Measurements from ENCODE around the gene TMEM144.

TMEM144 gene

GRCh38 chr4:158209825-158210807 is at the start of gene TMEM144:
TMEM144 (plus strand) TSS chr4:158210486; CDS start chr4:158212668, 2,182 bp downstream.
- peaks cover 0 to 4% (median 0%) of the 10 kb centered on the region in 5 donors for H3K36me3 ChIP-seq (ENCODE audit: control insufficient read depth in 5 of 5, insufficient read depth in 5 of 5, low read length in 5 of 5)
- H3K4me1 ChIP-seq (ENCODE audit: control insufficient read depth in 5 of 5, insufficient read depth in 5 of 5, low read length in 5 of 5): peaks cover 4 to 15% (median 12%) of the 10 kb centered on the region in 5 donors
- peak within 1 kb of the TSS; percentile 96 for H3K27ac ChIP-seq (ENCODE audit: low read depth, low read length)
- peak within 1 kb of the TSS; percentile 64 to 98 (median 83) for H3K9ac ChIP-seq (ENCODE audit: low read length in 5 of 5)
- H3K27me3 ChIP-seq (ENCODE audit: control insufficient read depth in 5 of 5, insufficient read depth in 4 of 5, low read length in 5 of 5): no peaks in the 10 kb centered on the region
- peak within 1 kb of the TSS; percentile 58 to 79 (median 68) for H3K4me3 ChIP-seq (ENCODE audit: low read depth in 1 of 5, low read length in 5 of 5)
- H3K9me3 ChIP-seq (ENCODE audit: control insufficient read depth in 5 of 5, low read length in 5 of 5): no peaks in the 10 kb centered on the region

DNA sequence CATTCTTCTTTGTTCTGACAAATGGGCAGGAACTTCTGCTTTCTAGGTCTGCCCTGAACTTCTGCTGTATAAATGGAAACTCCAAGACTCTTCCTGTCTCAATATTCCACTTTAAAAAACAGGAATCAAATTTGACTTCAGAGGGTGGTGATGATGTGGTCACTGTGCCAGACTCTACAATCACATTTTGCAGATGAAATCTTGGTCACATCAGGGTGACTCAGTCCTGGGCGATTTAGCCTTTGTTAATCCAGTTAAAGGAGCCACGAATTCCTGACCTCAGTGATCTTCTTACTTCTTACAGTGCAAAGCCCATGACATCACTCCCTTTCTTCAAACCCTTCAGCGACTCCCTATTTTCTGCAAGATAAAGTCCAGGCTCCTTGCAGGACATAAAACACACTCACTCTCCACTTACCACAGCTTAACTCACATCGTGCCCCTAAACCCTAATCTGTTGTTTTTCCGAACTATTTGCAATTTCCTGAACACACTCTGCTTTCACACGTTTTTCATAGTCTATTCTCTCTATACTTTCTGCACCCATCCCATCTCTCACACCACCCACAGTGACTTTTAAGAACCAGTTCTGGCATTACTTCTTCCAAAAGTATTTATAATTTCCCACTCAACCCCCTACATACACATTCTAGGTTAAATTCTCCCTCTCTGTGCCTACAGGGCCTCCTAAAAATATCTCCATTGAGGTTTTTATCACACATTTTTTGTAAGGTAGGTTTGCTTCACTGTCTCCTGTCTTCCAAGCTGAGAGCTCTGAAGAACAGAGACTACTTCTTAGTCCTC is 48.5 kb upstream of the TMEM144 start:
- no peaks in the 10 kb centered on the region for H3K9me3 ChIP-seq (ENCODE audit: control insufficient read depth in 5 of 5, low read length in 5 of 5)
- peak overlapping the region; percentile 61 for H3K27ac ChIP-seq (ENCODE audit: low read depth, low read length)
- no peaks in the 10 kb centered on the region for H3K27me3 ChIP-seq (ENCODE audit: control insufficient read depth in 5 of 5, insufficient read depth in 4 of 5, low read length in 5 of 5)
- H3K4me1 ChIP-seq (ENCODE audit: control insufficient read depth in 5 of 5, insufficient read depth in 5 of 5, low read length in 5 of 5): peaks cover 0 to 79% (median 70%) of the 10 kb centered on the region in 5 donors
- H3K36me3 ChIP-seq (ENCODE audit: control insufficient read depth in 5 of 5, insufficient read depth in 5 of 5, low read length in 5 of 5): peaks cover 0 to 3% (median 0%) of the 10 kb centered on the region in 5 donors
- H3K4me3 ChIP-seq (ENCODE audit: low read depth in 1 of 5, low read length in 5 of 5): peak overlapping the region in 2 of 5 donors; percentile 3 to 22
- H3K9ac ChIP-seq (ENCODE audit: low read length in 5 of 5): peak overlapping the region in 1 of 5 donors; percentile 35

- Histone ChIP-seq H3K4me1 (ENCODE audit: control insufficient read depth in 5 of 5, insufficient read depth in 5 of 5, low read length in 5 of 5) (peaks cover 0 to 79% (median 70%) of the 10 kb centered on the region in 5 donors), H3K36me3 (ENCODE audit: control insufficient read depth in 5 of 5, insufficient read depth in 5 of 5, low read length in 5 of 5) (peaks cover 0 to 3% (median 0%) of the 10 kb centered on the region in 5 donors), H3K9ac (ENCODE audit: low read length in 5 of 5) (no peak overlapping the region), H3K9me3 (ENCODE audit: control insufficient read depth in 5 of 5, low read length in 5 of 5) (no peaks in the 10 kb centered on the region), H3K27me3 (ENCODE audit: control insufficient read depth in 5 of 5, insufficient read depth in 4 of 5, low read length in 5 of 5) (no peaks in the 10 kb centered on the region), H3K27ac (ENCODE audit: low read depth, low read length) (peak overlapping the region; percentile 61), H3K4me3 (ENCODE audit: low read depth in 1 of 5, low read length in 5 of 5) (no peak overlapping the region)
Measured at GRCh38 chr4:158162631-158163030, 47.7 kb upstream of the TMEM144 start.

- Histone ChIP-seq H3K27ac (ENCODE audit: low read depth, low read length) (peak overlapping the region; percentile 32), H3K4me1 (ENCODE audit: control insufficient read depth in 5 of 5, insufficient read depth in 5 of 5, low read length in 5 of 5) (peaks cover 0 to 81% (median 75%) of the 10 kb centered on the region in 5 donors), H3K36me3 (ENCODE audit: control insufficient read depth in 5 of 5, insufficient read depth in 5 of 5, low read length in 5 of 5) (peaks cover 0 to 3% (median 0%) of the 10 kb centered on the region in 5 donors), H3K27me3 (ENCODE audit: control insufficient read depth in 5 of 5, insufficient read depth in 4 of 5, low read length in 5 of 5) (no peaks in the 10 kb centered on the region), H3K4me3 (ENCODE audit: low read depth in 1 of 5, low read length in 5 of 5) (peak overlapping the region; percentile 9 to 49 (median 47)), H3K9me3 (ENCODE audit: control insufficient read depth in 5 of 5, low read length in 5 of 5) (no peaks in the 10 kb centered on the region), H3K9ac (ENCODE audit: low read length in 5 of 5) (peak overlapping the region in 2 of 5 donors; percentile 52 to 68)
Measured at GRCh38 chr4:158163941-158164767, 46.1 kb upstream of the TMEM144 start.

GRCh38 chr4:158164768-158165213 is 45.5 kb upstream of the TMEM144 start:
- Histone ChIP-seq H3K9me3 (ENCODE audit: control insufficient read depth in 5 of 5, low read length in 5 of 5) (no peaks in the 10 kb centered on the region), H3K36me3 (ENCODE audit: control insufficient read depth in 5 of 5, insufficient read depth in 5 of 5, low read length in 5 of 5) (peaks cover 0 to 3% (median 0%) of the 10 kb centered on the region in 5 donors), H3K4me1 (ENCODE audit: control insufficient read depth in 5 of 5, insufficient read depth in 5 of 5, low read length in 5 of 5) (peaks cover 0 to 79% (median 75%) of the 10 kb centered on the region in 5 donors), H3K27ac (ENCODE audit: low read depth, low read length) (peak overlapping the region; percentile 32), H3K9ac (ENCODE audit: low read length in 5 of 5) (peak overlapping the region in 3 of 5 donors; percentile 33 to 68 (median 52)), H3K4me3 (ENCODE audit: low read depth in 1 of 5, low read length in 5 of 5) (peak overlapping the region; percentile 9 to 49 (median 47)), H3K27me3 (ENCODE audit: control insufficient read depth in 5 of 5, insufficient read depth in 4 of 5, low read length in 5 of 5) (no peaks in the 10 kb centered on the region)

GRCh38 chr4:158166701-158167100 is 43.6 kb upstream of the TMEM144 start:
- no peaks in the 10 kb centered on the region for H3K27me3 ChIP-seq (ENCODE audit: control insufficient read depth in 5 of 5, insufficient read depth in 4 of 5, low read length in 5 of 5)
- H3K4me1 ChIP-seq (ENCODE audit: control insufficient read depth in 5 of 5, insufficient read depth in 5 of 5, low read length in 5 of 5): peaks cover 0 to 87% (median 86%) of the 10 kb centered on the region in 5 donors
- H3K36me3 ChIP-seq (ENCODE audit: control insufficient read depth in 5 of 5, insufficient read depth in 5 of 5, low read length in 5 of 5): no peaks in the 10 kb centered on the region
- H3K9me3 ChIP-seq (ENCODE audit: control insufficient read depth in 5 of 5, low read length in 5 of 5): no peaks in the 10 kb centered on the region
- peak overlapping the region; percentile 42 for H3K27ac ChIP-seq (ENCODE audit: low read depth, low read length)
- peak overlapping the region in 4 of 5 donors; percentile 35 to 88 (median 61) for H3K4me3 ChIP-seq (ENCODE audit: low read depth in 1 of 5, low read length in 5 of 5)
- H3K9ac ChIP-seq (ENCODE audit: low read length in 5 of 5): peak overlapping the region in 2 of 5 donors; percentile 9 to 24

GRCh38 chr4:158168606-158169005 is 41.7 kb upstream of the TMEM144 start:
- H3K9ac ChIP-seq (ENCODE audit: low read length in 5 of 5): peak overlapping the region; percentile 33 to 88 (median 85)
- no peaks in the 10 kb centered on the region for H3K27me3 ChIP-seq (ENCODE audit: control insufficient read depth in 5 of 5, insufficient read depth in 4 of 5, low read length in 5 of 5)
- no peaks in the 10 kb centered on the region for H3K9me3 ChIP-seq (ENCODE audit: control insufficient read depth in 5 of 5, low read length in 5 of 5)
- H3K27ac ChIP-seq (ENCODE audit: low read depth, low read length): peak overlapping the region; percentile 81
- H3K36me3 ChIP-seq (ENCODE audit: control insufficient read depth in 5 of 5, insufficient read depth in 5 of 5, low read length in 5 of 5): no peaks in the 10 kb centered on the region
- peak overlapping the region; percentile 69 to 90 (median 82) for H3K4me3 ChIP-seq (ENCODE audit: low read depth in 1 of 5, low read length in 5 of 5)
- H3K4me1 ChIP-seq (ENCODE audit: control insufficient read depth in 5 of 5, insufficient read depth in 5 of 5, low read length in 5 of 5): peaks cover 0 to 88% (median 85%) of the 10 kb centered on the region in 5 donors

DNA sequence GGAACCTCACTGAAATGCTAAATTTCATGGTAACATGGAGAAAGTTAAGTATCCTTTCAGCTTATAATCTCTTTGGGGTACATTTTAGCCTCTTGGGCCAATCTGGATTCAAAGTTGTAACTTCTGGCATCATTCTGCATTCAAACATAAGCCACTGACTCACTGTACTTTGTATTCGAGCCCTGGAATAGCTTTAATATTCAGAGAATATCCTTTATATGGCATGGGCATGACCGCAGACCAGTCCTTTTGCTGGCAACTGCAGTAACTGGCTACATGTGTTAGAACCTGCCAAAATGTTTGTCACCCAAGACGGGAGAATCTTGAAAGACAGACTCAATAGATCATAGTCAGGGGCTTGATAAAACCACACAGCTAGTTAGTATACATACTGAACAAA is 40.8 kb upstream of the TMEM144 start:
- Histone ChIP-seq H3K27ac (ENCODE audit: low read depth, low read length) (peak overlapping the region; percentile 81), H3K27me3 (ENCODE audit: control insufficient read depth in 5 of 5, insufficient read depth in 4 of 5, low read length in 5 of 5) (no peaks in the 10 kb centered on the region), H3K36me3 (ENCODE audit: control insufficient read depth in 5 of 5, insufficient read depth in 5 of 5, low read length in 5 of 5) (no peaks in the 10 kb centered on the region), H3K4me3 (ENCODE audit: low read depth in 1 of 5, low read length in 5 of 5) (peak overlapping the region; percentile 69 to 90 (median 82)), H3K9me3 (ENCODE audit: control insufficient read depth in 5 of 5, low read length in 5 of 5) (no peaks in the 10 kb centered on the region), H3K4me1 (ENCODE audit: control insufficient read depth in 5 of 5, insufficient read depth in 5 of 5, low read length in 5 of 5) (peaks cover 0 to 86% (median 82%) of the 10 kb centered on the region in 5 donors), H3K9ac (ENCODE audit: low read length in 5 of 5) (peak overlapping the region; percentile 33 to 88 (median 85))

All from subcutaneous abdominal adipose tissue (tissue), 5 donors.